ES-I3 (cell line): Measurements from ENCODE around the gene ERICH2.
"Not testable (repeated sequence)": the region's sequence is repeated elsewhere in the genome, so short reads cannot be mapped to it uniquely, and the experiment has no call there.

Experiments used
- H3K36me3 ChIP-seq: 2 replicates; pipeline ENCODE4 v1.6.1; 2013; ENCODE audit warnings: mild to moderate bottlenecking, low read length, control low read depth, moderate library complexity; ENCODE audit not compliant: insufficient read depth
- H3K4me1 ChIP-seq: 2 replicates; pipeline ENCODE4 v1.6.1; 2013; ENCODE audit warnings: mild to moderate bottlenecking, control low read depth, low read length; ENCODE audit not compliant: insufficient read depth
- H3K9ac ChIP-seq: 2 replicates; pipeline ENCODE4 v1.6.1; 2013; ENCODE audit warnings: low read depth, mild to moderate bottlenecking, low read length, moderate library complexity
- H3K9me3 ChIP-seq: 2 replicates; pipeline ENCODE4 v1.6.1; 2013; ENCODE audit warnings: mild to moderate bottlenecking, low read length, moderate library complexity; ENCODE audit not compliant: control insufficient read depth, insufficient read depth

Gene ERICH2

DNA sequence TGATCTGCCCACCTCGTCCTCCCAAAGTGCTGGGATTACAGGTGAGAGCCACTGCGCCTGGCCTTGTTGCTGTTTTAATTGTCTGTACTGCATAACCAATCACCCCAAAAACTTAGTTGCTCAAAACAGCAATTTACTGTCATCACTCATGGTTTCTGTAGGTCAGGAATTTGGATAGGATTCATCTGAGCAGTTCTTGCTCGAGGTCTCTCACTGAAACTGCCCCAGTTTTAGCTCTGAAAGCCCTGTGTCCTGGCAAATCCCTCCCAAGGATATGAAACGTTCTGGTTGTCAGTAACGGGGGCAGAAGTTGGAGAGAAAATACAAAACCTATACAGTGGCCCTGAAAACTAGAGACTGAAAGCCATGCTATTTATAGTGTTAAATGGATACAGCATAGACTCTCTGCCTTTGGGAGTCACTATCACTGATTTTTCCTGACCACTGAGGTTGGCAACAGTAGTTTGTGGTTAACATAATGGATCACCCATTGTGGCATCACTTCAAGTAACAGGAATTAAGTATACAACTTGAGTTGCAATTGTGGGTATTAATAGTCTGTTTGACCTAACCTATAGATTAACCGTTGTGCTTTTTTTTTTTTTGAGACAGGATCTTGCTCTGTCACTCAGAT, 27.2 kb upstream of the ERICH2 start:
- Histone ChIP-seq H3K9ac (no peak overlapping the region), H3K9me3 (no peaks in the 10 kb centered on the region), H3K4me1 (peaks cover 3% of the 10 kb centered on the region; the same call in 1 of the 2 replicates), H3K36me3 (no peaks in the 10 kb centered on the region)

- peaks cover 3% of the 10 kb centered on the region; the same call in 1 of the 2 replicates for H3K4me1 ChIP-seq
Measured at GRCh38 chr2:170743530-170744239, 26.5 kb upstream of the ERICH2 start.

DNA sequence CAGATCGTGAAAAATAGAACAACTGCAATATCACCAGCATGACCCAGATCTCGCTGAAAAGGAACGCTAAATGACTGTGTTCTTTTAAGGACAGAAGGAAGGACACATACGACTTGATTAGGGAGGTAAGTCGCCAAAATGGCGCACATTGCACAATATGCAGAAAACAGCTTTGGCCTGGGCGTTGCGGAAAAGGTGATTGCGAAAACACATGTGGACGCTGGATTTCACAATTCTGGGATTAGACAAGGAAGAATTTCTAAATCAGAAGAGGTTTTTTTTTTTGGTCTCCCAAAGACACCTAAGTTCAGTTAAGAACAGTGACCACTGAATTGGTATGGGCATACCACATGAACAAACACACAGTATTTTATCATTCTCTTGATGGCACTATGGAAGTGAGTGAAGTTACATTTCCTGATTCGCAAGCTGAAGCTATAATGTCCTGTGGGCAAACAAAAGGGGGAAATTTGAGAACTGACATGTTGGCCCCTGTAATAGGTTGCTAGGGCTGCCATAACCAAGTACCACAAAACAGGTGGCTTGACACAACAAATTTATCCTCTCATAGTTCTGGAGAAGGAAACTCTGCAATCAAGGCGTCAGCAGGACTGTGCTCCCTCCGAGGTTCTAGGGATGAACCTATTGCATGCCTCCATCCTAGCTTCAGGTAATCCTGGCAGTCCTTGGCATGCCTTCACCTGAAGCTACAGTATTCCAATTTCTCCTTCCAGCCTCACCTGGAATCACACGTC, 25.8 kb upstream of the ERICH2 start:
- peaks cover 3% of the 10 kb centered on the region; the same call in 1 of the 2 replicates for H3K4me1 ChIP-seq
- H3K36me3 ChIP-seq, result no peaks in the 10 kb centered on the region
- no peak overlapping the region for H3K9ac ChIP-seq
- no peaks in the 10 kb centered on the region for H3K9me3 ChIP-seq

More at GRCh38 chr2:170743530-170744239, 26.5 kb upstream of the ERICH2 start:
- Histone ChIP-seq H3K9ac (no peak overlapping the region), H3K9me3 (no peaks in the 10 kb centered on the region), H3K36me3 (no peaks in the 10 kb centered on the region)

GRCh38 chr2:170745305-170745704, 24.9 kb upstream of the ERICH2 start:
- no peak overlapping the region for H3K9ac ChIP-seq
- peaks cover 3% of the 10 kb centered on the region; the same call in 1 of the 2 replicates for H3K4me1 ChIP-seq
- no peaks in the 10 kb centered on the region for H3K9me3 ChIP-seq
- H3K36me3 ChIP-seq, result no peaks in the 10 kb centered on the region

DNA sequence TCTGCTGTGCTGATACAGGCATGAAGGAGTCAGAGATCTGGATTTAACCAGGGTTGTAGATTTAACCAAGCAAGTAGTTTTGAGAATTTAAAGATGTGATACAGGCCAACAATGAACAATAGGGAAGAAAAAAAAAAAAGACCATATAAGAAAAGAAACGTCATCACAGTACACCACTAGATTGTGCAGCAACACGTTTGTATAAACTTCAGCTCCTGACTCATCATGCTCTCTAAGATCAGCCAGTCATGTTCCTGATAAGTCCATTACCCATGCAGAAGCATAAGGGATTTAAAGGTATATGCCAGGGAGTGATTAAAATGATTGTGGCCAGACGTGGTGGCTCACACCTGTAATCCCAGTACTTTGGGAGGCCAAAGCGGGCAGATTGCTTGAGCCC, 22.3 kb upstream of the ERICH2 start:
- H3K4me1 ChIP-seq, result peaks cover 3% of the 10 kb centered on the region; the same call in 1 of the 2 replicates
- H3K36me3 ChIP-seq, result no peaks in the 10 kb centered on the region

DNA sequence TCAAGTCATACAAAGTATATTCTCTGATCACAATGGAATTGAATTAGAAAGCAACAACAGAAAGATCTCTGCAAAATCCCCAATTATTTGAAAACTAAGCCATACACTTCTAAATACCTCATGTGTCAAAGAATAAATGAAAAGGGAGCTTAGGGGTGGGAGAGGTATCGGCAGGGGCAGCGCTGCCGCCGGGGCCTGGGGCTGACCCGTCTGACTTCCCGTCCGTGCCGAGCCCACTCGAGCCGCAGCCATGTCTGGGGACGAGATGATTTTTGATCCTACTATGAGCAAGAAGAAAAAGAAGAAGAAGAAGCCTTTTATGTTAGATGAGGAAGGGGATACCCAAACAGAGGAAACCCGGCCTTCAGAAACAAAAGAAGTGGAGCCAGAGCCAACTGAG, 18.6 kb upstream of the ERICH2 start:
- H3K4me1 ChIP-seq, H3K36me3 ChIP-seq, H3K9ac ChIP-seq: not testable (repeated sequence)

More for the DNA sequence above, 22.3 kb upstream of the ERICH2 start:
- Histone ChIP-seq H3K9ac (no peak overlapping the region), H3K9me3 (no peaks in the 10 kb centered on the region)

DNA sequence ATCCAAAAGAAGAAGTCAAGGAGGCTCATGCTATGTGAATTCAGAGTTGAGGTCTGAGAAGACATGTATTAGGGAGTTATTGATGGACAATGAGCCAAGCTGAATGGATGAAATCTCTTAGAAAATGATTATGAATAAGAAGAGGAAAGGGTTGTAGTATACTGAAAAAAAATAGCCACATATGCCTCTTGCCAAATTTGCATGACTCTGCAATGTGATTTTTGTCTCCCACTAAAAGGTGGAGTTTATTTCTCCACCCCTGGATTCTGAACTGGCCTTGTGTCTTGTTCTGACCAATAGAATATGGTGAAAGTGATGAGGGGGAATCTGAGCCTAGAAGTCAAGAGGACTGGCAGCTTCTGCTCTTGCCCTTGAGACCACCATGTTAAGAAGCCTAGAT, 8.6 kb upstream of the ERICH2 start:
- Histone ChIP-seq H3K4me1 (peaks cover 14% of the 10 kb centered on the region), H3K9ac (no peak overlapping the region), H3K36me3 (no peaks in the 10 kb centered on the region), H3K9me3 (no peaks in the 10 kb centered on the region)

More for the DNA sequence above, 18.6 kb upstream of the ERICH2 start:
- not testable (repeated sequence) for H3K9me3 ChIP-seq

DNA sequence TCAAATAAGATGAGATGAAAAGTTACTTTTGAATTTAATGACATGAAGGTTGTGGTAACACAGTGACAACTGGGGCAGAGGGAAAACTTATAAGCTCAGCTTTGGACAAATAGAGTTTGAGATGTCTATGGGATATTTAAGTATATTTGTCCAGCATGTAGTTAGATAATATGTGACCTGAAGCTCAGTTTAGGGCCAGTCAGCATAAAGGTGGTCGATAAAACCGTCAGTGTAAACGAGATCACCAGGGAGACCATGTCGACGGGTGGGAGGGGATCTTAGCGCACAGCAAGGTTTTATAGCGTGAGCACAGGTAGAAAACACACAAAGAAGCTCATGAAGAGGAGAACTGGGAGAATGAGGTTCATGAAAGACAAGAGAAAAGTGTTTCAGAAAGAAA, 7.4 kb upstream of the ERICH2 start:
- H3K9me3 ChIP-seq, result no peaks in the 10 kb centered on the region
- H3K4me1 ChIP-seq, result peaks cover 14% of the 10 kb centered on the region
- H3K9ac ChIP-seq, result no peak overlapping the region
- no peaks in the 10 kb centered on the region for H3K36me3 ChIP-seq

- Histone ChIP-seq H3K9me3 (no peaks in the 10 kb centered on the region), H3K9ac (no peak overlapping the region)
Measured at GRCh38 chr2:170763232-170763631, 6.9 kb upstream of the ERICH2 start.

GRCh38 chr2:170764880-170765261, 5.3 kb upstream of the ERICH2 start:
- Histone ChIP-seq H3K36me3 (no peaks in the 10 kb centered on the region), H3K9ac (peak overlapping the region; percentile 25; the same call in 1 of the 2 replicates), H3K9me3 (no peaks in the 10 kb centered on the region), H3K4me1 (peaks cover 19% of the 10 kb centered on the region)

More at GRCh38 chr2:170763232-170763631, 6.9 kb upstream of the ERICH2 start:
- Histone ChIP-seq H3K4me1 (peaks cover 14% of the 10 kb centered on the region), H3K36me3 (no peaks in the 10 kb centered on the region)

GRCh38 chr2:170766693-170767092, 3.5 kb upstream of the ERICH2 start:
- Histone ChIP-seq H3K9ac (no peak overlapping the region), H3K36me3 (no peaks in the 10 kb centered on the region), H3K9me3 (no peaks in the 10 kb centered on the region), H3K4me1 (peaks cover 20% of the 10 kb centered on the region)

DNA sequence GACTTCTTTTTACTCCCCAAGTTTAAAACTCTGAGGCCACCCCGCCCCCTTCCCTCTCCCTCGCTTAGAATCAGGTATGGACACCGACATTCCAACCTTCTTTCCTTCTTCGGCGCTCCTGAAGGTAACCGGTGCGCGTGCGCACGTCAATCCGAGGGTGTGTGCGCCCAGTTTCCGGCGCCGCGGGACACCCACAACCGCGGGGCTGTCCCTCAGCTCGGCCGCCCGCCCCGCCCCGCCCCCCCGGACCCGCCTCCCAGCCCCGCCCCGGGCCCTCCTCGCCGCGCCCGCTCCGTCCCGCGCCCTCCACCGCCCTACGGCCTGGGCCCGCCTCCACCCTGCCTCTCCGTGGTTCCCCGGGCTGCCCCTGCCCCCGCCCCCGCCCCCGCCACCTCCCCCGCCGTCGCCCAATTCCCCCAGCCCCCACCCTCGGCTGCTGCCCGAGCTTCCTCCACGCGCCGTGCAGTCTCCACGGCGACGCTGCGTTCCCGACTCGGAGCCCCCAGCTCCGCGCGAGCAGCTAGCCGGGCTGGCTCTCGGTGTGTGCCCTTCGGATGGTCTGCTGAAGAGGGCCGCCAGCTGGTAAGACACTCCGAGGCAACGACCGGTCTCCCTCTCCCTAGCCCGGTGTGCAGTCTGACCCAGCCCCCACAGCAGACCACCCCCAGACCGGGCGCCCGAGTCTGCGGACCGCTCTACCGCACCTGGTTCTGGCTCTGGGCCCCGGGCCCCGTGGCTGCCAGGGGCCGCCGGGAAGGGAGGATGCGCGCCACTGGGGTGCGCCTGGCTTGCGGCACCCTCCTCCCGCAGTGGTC, 635 bp downstream of the ERICH2 start:
- H3K9me3 ChIP-seq, result no peaks in the 10 kb centered on the region
- peaks cover 24% of the 10 kb centered on the region; the same call in 1 of the 2 replicates for H3K4me1 ChIP-seq
- H3K36me3 ChIP-seq, result no peaks in the 10 kb centered on the region
- peak overlapping the region; percentile 96 for H3K9ac ChIP-seq

DNA sequence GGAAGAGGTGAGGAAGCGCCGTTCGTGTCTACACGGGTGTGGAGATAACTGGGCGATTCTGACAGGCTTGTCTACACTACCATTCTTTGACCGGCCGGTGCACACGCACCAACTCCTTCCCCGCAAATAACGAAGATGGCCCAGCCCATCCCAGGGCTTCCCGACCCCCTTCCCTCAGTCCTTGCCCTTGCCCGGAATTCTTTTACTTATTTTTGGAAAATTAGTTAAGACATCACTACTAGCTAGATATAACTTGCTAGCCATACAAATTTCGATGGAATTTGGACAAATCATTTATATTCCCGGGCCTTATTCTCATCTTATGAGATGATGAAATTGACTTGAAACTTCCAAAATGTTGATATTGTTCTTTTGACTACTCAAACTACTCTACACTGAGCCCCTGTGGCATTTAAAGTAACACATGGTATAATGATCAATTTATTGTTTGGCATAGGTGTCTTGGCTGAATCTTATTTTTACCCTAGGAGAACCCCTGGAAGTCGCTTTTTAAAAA, 1.3 kb downstream of the ERICH2 start:
- Histone ChIP-seq H3K4me1 (peaks cover 21% of the 10 kb centered on the region; the same call in 1 of the 2 replicates), H3K36me3 (no peaks in the 10 kb centered on the region), H3K9me3 (no peaks in the 10 kb centered on the region), H3K9ac (peak overlapping the region; percentile 96)

- Histone ChIP-seq H3K36me3 (no peaks in the 10 kb centered on the region), H3K9me3 (no peaks in the 10 kb centered on the region), H3K4me1 (peaks cover 20% of the 10 kb centered on the region; the same call in 1 of the 2 replicates), H3K9ac (peak overlapping the region; percentile 96; the same call in 1 of the 2 replicates)
Measured at GRCh38 chr2:170772295-170772694, 2.1 kb downstream of the ERICH2 start.
